Epithelial cell of esophagus (primary cell): ENCODE results near the gene VEGFA.

Source experiments
- DNase-seq: peaks from one replicate; pipeline ENCODE4 v3.0.0; 2010; ENCODE audit warnings: low read depth
- H3K4me3 ChIP-seq: 2 replicates; pipeline ENCODE4 v1.5.1; 2011; ENCODE audit warnings: mild to moderate bottlenecking, low read length, control low read depth
- TF ChIP-seq, protein P1 (sequence below): IDR thresholded peaks from 2 replicates; pipeline ENCODE4 v1.5.1; 2011; ENCODE audit warnings: low read depth, mild to moderate bottlenecking, low read length, control low read depth, inconsistent platforms; ENCODE audit not compliant: insufficient read depth; ENCODE audit errors: missing control alignments

Gene VEGFA

DNA sequence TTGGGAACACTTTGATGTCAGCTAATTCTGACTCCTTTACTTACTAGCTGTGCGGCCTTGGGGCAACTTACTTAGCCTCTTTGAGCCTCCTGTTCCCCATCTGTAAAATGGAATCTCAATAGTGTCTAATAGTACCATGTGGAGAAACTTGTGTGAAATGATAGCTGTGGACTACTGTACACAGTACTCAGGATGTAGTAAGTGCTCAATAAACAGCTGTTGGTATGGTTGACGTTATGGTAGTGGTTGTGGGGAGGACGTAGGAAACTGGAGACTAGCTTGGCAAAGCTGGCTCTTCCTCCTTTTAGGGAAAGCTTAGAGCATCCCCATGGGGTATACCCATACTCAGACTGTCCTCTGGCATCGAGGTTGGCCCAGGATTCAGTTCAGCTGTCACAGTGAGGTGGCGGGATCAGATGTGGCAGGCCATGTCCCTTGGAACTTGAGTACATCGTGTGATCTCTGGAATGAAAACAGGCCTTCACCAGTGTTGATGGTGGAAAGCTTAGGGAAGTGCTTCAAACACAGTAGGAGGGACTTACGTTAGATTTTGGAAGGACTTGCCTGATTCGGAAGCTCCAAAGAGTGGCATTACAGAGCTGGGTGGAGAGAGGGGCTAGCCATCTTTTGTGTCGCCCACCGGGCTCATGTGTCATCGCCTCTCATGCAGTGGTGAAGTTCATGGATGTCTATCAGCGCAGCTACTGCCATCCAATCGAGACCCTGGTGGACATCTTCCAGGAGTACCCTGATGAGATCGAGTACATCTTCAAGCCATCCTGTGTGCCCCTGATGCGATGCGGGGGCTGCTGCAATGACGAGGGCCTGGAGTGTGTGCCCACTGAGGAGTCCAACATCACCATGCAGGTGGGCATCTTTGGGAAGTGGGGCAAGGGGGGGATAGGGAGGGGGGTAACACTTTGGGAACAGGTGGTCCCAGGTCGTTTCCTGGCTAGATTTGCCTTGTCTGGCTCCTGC, 7.1 kb downstream of the VEGFA start:
- DNase-seq: no peak
- TF ChIP-seq, protein P1, sequence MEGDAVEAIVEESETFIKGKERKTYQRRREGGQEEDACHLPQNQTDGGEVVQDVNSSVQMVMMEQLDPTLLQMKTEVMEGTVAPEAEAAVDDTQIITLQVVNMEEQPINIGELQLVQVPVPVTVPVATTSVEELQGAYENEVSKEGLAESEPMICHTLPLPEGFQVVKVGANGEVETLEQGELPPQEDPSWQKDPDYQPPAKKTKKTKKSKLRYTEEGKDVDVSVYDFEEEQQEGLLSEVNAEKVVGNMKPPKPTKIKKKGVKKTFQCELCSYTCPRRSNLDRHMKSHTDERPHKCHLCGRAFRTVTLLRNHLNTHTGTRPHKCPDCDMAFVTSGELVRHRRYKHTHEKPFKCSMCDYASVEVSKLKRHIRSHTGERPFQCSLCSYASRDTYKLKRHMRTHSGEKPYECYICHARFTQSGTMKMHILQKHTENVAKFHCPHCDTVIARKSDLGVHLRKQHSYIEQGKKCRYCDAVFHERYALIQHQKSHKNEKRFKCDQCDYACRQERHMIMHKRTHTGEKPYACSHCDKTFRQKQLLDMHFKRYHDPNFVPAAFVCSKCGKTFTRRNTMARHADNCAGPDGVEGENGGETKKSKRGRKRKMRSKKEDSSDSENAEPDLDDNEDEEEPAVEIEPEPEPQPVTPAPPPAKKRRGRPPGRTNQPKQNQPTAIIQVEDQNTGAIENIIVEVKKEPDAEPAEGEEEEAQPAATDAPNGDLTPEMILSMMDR: no peak
- H3K4me3 ChIP-seq: no peak overlapping the region

DNA sequence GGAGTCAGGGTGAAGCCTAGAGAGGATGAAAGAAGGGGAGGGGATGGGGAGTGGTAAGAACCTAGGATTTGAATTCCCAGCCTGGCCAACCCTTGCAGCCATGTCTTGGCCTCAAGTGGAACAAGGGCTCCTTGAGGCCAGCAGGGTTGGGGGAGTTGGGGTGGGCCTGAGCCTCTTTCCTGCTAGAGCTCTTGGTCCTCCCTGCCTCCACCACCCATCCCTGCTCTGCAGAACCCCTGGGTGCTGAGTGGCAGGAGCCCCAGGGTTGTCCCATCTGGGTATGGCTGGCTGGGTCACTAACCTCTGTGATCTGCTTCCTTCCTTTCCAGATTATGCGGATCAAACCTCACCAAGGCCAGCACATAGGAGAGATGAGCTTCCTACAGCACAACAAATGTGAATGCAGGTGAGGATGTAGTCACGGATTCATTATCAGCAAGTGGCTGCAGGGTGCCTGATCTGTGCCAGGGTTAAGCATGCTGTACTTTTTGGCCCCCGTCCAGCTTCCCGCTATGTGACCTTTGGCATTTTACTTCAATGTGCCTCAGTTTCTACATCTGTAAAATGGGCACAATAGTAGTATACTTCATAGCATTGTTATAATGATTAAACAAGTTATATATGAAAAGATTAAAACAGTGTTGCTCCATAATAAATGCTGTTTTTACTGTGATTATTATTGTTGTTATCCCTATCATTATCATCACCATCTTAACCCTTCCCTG, 8.3 kb downstream of the VEGFA start:
- TF ChIP-seq, protein P1: no peak
- no peak overlapping the region for H3K4me3 ChIP-seq
- no peak for DNase-seq

DNA sequence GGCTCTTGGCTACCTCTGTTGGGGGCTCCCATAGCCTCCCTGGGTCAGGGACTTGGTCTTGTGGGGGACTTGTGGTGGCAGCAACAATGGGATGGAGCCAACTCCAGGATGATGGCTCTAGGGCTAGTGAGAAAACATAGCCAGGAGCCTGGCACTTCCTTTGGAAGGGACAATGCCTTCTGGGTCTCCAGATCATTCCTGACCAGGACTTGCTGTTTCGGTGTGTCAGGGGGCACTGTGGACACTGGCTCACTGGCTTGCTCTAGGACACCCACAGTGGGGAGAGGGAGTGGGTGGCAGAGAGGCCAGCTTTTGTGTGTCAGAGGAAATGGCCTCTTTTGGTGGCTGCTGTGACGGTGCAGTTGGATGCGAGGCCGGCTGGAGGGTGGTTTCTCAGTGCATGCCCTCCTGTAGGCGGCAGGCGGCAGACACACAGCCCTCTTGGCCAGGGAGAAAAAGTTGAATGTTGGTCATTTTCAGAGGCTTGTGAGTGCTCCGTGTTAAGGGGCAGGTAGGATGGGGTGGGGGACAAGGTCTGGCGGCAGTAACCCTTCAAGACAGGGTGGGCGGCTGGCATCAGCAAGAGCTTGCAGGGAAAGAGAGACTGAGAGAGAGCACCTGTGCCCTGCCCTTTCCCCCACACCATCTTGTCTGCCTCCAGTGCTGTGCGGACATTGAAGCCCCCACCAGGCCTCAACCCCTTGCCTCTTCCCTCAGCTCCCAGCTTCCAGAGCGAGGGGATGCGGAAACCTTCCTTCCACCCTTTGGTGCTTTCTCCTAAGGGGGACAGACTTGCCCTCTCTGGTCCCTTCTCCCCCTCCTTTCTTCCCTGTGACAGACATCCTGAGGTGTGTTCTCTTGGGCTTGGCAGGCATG, 9.2 kb downstream of the VEGFA start:
- no peak for DNase-seq
- TF ChIP-seq, protein P1: no peak
- H3K4me3 ChIP-seq: no peak overlapping the region

DNA sequence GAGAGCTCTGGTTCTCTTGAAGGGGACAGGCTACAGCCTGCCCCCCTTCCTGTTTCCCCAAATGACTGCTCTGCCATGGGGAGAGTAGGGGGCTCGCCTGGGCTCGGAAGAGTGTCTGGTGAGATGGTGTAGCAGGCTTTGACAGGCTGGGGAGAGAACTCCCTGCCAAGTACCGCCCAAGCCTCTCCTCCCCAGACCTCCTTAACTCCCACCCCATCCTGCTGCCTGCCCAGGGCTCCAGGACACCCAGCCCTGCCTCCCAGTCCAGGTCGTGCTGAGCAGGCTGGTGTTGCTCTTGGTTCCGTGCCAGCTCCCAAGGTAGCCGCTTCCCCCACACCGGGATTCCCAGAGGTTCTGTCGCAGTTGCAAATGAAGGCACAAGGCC, 9.8 kb downstream of the VEGFA start:
- DNase-seq: peak; percentile 54
- TF ChIP-seq, protein P1: no peak
- no peak overlapping the region for H3K4me3 ChIP-seq

GRCh38 chr6:43780293-43780692, 10.3 kb downstream of the VEGFA start:
- DNase-seq: no peak
- no peak overlapping the region for H3K4me3 ChIP-seq
- TF ChIP-seq, protein P1: peak; percentile 9
